ENCODE results near the gene CARD11.

DNA sequence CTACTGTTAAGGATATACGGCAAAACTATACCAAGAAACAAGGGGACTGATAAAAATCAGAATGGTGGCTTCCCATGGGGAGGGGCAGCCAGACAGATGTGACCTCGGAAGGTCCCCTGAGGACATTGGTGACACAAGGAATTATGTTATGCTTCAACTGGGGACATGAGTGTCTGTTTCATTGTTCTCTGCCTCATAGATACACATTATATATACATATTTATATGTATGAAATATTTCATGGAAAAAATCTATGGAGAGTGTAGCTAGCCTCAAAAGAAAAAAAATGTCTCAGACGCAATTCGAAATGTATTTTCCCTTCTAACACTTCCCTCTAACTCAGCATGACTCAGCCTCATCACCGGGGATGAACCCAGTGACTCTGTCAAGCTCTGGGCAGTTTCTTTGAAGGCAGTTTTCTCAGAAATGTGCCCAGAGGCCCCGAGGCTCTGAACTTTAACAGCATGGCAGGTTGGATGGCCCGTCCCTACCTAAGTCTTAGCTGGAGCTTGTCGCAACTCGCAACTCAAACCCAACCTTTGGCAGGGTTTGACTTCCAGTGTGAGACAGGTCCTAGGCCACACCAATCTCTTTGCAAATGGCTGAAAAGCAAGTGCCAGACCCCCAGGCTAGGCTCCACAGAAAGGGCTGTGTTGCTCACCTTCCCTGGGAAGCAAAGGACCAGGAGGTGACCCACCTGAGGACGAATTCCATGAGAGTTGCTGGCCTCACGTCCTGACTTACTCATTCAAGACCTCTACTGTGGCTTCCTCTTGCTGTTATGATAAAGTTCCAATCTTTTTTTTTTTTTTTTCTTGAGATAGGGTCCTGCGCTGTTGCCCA, 86.9 kb downstream of the CARD11 start:
- TF ChIP-seq, protein P1, sequence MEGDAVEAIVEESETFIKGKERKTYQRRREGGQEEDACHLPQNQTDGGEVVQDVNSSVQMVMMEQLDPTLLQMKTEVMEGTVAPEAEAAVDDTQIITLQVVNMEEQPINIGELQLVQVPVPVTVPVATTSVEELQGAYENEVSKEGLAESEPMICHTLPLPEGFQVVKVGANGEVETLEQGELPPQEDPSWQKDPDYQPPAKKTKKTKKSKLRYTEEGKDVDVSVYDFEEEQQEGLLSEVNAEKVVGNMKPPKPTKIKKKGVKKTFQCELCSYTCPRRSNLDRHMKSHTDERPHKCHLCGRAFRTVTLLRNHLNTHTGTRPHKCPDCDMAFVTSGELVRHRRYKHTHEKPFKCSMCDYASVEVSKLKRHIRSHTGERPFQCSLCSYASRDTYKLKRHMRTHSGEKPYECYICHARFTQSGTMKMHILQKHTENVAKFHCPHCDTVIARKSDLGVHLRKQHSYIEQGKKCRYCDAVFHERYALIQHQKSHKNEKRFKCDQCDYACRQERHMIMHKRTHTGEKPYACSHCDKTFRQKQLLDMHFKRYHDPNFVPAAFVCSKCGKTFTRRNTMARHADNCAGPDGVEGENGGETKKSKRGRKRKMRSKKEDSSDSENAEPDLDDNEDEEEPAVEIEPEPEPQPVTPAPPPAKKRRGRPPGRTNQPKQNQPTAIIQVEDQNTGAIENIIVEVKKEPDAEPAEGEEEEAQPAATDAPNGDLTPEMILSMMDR (IDR thresholded peaks at IDR 0.05) = no peak
- no peak for TF ChIP-seq POLR2A (IDR thresholded peaks at IDR 0.05)

Data from heart left ventricle (tissue), 13 donors.